GM19395 (cell line): ENCODE measurements around the gene MPL.

ENCODE experiments used
- ATAC-seq: cut with Tn5 transposase; IDR thresholded peaks from one replicate; pipeline ENCODE4 v1.9.1; 2021; ENCODE audit warnings: mild to moderate bottlenecking, moderate library complexity; ENCODE audit not compliant: unreplicated experiment

The MPL gene

GRCh38 chr1:43337588-43337987 lies at the start of gene MPL:
TSS of gene MPL (plus strand) at chr1:43337818. CDS start at chr1:43337849, 31 bp downstream.
- ATAC-seq: no peak

GRCh38 chr1:43288058-43288784 lies 49.4 kb upstream of the MPL start:
- no peak for ATAC-seq

DNA sequence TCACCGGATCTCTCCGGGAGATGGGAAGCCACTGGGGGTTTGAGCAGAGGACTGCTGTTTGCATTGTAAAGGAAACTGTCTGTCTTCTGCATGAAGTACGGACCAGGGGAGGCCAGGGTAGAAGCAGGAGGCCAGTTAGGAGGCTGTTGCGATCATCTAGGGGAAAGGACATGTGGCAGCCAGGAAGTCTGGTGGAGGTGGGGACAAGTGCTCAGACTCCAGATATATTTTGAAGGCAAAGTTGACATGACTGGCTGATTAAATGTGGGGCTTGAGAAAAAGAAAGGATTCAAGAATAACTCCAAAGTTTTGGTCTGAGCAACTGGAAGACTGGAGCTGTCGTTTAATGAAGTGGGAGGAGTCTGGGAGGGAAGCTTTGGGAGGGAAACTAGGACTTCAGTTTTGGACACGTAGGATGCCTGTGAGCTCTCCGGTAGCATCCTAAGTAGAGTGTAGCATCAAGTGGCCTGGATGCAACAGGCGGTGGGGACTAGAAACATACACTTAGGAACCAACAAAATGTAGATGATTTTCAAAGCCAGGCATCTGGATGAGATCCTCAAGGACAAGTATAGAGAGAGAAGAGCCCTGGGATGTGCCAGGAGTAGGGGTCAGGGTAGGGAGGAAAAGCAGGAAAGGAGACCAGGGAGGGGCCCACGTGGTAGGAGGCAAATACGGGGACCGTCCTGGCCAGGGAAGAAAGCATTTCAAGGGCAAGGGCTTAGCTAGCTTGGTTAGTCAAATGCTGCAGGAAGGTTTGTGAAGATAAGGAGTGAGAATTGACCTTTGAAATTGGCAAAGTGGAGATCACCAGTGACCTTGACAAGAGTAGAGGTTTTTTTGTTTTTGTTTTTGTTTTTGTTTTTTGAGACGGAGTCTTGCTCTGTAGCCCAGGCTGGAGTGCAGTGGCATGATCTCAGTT lies 48.6 kb upstream of the MPL start:
- no peak for ATAC-seq

- ATAC-seq: no peak
Observed at GRCh38 chr1:43292216-43292615, 45.4 kb upstream of the MPL start.

DNA sequence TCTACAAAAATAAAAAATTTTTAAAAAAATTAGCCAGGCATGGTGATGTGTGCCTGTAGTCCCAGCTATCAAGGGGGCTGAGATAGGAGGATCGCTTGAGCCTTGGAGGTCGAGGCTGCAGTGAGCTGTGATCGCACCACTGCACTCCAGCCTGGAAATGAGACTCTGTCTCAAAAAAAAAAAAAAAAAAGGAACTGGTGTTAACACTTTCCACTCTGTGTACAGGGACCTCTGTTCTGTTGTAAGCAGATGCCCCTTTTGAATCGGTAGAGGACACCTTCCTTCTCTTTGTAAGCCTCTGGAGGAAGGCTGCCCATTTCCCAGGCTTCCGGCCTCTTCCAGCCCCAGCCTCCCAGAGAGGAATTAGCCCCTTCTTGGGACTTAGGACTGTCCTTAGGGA lies 44.9 kb upstream of the MPL start:
- no peak for ATAC-seq

DNA sequence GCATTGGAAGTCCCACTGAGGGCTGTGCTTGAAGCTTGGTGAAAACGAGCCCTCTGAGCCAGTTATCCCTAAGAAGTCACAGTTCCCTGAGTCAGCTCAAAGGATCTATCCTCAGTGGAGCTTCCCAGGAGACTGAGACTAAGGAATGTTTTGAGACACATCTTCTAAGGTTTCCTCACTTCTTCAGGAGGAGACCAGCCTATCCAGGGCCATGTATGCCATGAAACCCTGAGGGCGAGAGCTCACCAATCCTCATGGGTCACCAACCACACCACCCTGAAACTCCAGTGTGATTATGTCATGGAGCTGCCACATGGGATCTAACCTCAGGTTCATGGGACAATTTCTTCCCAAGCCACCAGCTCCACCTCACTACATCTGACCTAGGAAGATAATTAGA lies 44.4 kb upstream of the MPL start:
- no peak for ATAC-seq

DNA sequence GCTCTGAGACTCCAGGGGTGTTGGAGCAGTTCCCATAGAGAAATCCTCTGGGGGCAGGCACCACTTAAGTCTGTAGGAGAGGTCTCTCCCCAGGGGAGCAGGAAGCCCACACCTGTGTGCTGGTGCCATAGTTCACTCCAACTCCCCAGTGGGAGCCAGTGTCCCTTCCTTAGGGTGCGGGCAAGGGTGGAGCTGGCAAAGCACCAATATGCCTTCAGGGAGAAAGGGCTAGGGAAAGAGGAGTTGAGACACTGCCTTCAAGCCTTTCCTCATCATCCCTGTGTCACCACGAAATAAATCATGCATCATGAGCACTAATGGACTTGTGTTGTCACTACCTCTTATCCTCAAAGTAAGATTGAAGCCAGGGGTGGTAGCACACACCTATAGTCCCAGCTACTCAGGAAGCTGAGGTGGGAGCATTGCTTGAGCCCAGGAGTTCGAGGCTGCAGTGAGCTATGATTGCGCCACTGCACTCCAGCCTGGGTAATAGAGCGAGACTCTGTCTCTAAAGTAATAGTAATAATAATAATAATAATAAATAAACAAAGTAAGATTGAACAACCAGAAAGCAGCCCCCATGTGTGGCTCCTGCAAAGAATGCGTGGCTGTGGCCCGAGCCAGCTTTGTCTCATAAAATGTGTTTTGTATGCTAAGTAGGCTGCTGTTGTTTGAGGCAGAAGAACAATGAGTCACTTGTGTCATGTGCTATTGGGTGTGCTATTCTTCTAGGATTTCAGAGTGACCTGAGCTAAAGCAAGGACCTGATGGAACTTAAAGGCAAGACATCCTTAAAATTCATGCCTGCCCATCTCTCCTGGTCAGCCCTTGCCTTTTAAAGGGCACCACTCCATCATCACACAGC lies 43.5 kb upstream of the MPL start:
- no peak for ATAC-seq

GRCh38 chr1:43294761-43295160 lies 42.9 kb upstream of the MPL start:
- no peak for ATAC-seq

DNA sequence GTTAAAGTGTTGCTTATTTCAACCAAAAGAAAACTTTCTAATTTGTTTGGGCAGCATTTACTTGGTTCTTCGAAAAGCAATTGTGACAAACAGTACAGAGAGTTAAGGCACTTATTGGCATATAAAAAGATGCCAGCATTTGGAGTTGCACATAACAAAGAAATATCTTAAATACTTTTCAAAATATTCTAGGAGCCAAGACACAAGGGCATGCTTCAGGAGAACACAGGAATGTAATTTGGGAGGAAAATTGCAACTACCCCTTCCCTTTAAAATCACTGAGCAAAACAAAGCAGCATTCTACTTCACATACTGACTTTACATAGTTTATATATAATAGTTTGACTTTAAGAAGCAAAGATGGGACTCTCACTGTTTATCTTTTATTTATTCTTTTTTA lies 41.4 kb upstream of the MPL start:
- ATAC-seq: no peak

DNA sequence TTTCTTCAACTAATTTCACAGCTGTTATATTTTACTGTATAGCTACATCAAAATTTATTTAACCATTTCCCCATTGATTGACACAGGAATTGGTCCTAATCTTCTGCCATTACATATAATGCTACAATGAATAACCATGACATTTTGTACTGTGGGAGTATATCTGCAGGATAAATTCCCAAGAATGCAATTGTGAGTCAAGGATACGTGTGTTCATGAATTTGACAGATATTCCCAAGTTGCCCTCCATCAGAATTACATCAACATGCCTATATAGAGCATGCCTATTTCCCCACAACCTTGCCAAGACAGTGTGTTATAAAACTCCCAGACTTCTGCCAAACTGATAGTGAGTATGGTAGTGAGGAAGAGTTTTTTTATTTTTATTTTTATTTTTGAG lies 39.6 kb upstream of the MPL start:
- no peak for ATAC-seq

DNA sequence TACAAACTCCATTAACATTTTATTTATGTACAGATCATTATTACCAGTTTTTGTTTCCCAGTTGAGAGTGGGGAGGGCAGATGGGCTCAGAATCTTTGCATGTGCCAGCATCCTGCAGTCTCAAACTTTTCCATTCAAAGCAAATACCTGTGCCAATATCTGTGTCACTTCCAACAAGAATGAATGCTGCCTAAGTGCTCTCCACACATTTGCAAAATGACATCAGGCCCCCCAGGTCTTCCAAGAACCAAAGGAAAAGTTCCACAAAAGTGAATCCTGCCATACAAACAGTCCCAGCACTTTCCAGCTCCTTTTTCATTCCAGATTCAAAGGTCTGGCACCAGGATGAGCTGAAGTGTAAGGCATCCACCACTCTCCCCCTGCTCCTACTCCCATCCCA lies 38.5 kb upstream of the MPL start:
- ATAC-seq: no peak

DNA sequence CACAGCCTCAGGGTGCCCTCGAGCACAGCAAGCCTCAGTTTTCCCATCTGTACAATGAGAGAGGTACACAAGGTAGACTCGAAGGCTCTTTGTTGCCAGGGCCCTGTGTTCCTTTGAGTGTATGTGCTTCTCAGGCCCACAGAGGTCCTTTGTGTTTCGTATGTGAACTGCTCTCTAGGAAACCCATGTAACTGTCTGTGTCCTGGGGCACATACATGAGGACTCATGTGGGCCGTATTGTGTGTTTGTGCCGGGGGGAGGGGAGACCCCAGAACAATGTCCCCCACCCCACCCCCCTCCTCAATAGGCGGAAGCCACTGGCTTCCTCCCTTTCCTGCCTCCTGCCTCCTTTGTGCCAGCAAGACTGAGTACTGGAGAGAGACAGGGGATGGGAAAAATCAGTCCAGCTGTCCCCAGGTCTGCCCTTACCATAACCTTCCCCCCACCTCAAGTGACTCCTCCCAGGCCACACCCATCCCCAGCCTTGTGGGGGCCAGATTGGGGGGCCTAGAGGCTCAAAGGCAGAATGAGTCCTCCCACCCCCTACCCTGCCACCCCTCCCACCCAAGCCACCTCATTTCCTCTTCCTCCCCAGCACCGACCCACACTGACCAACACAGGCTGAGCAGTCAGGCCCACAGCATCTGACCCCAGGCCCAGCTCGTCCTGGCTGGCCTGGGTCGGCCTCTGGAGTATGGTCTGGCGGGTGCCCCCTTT lies 37.1 kb upstream of the MPL start, which contains the start of gene TIE1:
TSS of gene TIE1 (plus strand) at position 605 of the 717 bp plus-strand sequence. CDS start at position 695, 90 bp downstream.
- ATAC-seq: no peak

DNA sequence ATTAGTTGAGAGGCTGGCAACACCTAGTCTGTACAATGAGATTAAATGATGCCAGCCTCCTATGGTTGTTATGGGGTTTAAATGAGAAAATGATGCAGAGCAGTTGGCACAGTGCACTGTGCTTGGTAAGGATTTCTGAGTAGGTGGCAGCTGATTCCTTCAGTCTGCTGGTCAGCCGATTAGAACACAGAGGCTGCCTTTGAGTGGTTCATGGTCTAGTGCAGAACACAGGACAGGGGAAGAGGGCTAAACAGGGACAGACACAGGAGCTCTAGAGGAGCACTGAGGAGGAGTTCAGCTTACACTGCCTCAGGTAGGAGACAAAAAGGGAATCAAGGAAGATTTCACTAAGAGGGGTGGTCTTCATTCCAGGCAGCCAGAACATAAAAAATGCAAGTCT lies 35.4 kb upstream of the MPL start:
- ATAC-seq: no peak

DNA sequence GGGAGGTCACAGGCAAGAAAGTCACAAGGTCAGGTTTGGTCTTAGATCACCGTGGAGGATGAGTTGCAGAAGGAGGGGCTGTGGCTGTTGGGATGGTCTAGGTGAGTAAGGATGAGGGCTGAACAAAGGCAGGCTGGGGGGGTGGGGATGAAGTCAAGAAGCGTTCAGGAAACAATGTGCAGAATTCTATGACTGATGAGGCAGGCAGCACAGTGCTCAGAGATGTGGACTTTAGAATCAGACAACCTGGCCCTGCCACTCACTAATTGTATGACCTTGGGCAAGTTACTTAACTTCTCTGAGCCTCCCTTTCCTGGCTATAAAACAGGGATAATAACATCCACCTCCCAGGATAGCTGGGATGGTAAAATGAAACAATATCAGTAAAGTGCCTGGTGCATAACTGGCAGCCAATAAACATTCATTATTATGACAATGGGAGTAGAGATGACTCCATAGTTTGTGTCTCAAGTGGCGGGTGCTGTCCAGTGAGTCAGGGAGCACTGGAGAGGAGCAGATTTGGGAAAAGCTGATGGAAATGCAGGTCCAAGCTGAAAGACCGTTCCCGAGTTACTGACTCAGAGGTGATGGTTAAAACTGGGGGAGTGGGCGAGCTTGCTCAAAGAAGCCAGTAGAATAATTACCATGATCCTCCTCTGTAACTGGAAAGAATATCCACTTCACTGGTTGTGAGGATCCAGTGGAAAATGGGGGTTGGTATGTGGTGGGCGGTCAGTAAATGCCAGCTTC lies 34.7 kb upstream of the MPL start:
- ATAC-seq: no peak

GRCh38 chr1:43303471-43304313 lies 33.9 kb upstream of the MPL start:
- ATAC-seq: no peak

- ATAC-seq: no peak
Observed at GRCh38 chr1:43304314-43304681, 33.3 kb upstream of the MPL start.

GRCh38 chr1:43304771-43305300 lies 32.8 kb upstream of the MPL start:
- no peak for ATAC-seq

GRCh38 chr1:43305461-43305860 lies 32.2 kb upstream of the MPL start:
- no peak for ATAC-seq
